Sigmoid colon (tissue), 3 donors: ENCODE results near the gene SRBD1.

ENCODE experiments used
- CTCF ChIP-seq, 4 experiments: fragments of 450-650 bp in 3 of 4; fragments of 200-600 bp in 1 of 4; IDR thresholded peaks; one replicate each; pipeline ENCODE4 v1.5.1; 2016 to 2019; ENCODE audit warnings: antibody characterized with exemption in 4 of 4, mild to moderate bottlenecking in 3 of 4, moderate library complexity in 2 of 4
- POLR2A ChIP-seq, 2 donors: fragments of 450-650 bp; IDR thresholded peaks; one replicate each; pipeline ENCODE4 v1.6.1; 2016; ENCODE audit warnings: antibody characterized with exemption in 2 of 2, mild to moderate bottlenecking in 2 of 2, moderate library complexity in 2 of 2

- no peak for TF ChIP-seq CTCF (IDR thresholded peaks at IDR 0.05)
- TF ChIP-seq POLR2A (IDR thresholded peaks at IDR 0.05): no peak
These were observed 70.1 kb downstream of the SRBD1 start for GRCh38 chr2:45540942-45541341.
